ENCODE results near the gene OPHN1.

OPHN1 gene

DNA sequence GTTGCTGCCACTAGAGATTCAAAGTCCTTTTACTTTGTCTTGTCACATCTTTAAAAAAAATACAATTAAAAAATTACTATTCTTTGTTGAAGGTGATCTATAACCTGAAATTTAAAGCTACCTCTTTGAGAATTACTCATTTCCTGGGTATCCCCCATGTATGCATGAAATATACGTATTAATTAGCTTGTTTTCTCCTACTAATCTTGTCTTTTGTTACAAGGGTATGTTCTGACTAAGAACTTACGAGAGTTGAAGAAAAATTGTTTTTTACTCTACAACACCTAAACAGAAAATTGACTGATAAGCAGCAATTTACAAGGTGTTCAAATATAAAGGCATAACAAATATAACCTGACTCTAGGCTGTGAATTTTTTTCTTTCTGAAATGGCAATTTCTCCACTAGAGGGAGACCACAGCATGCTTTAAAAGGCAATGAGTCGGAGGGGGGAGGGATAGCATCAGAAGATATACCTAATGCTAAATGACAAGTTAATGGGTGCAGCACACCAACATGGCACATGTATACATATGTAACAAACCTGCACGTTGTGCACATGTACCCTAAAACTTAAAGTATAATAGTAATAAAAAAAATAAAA is 249.6 kb downstream of the OPHN1 start:
- DNase-seq (ENCODE audit: low read depth in 1 of 2, low spot score in 1 of 2), result no peak

DNA sequence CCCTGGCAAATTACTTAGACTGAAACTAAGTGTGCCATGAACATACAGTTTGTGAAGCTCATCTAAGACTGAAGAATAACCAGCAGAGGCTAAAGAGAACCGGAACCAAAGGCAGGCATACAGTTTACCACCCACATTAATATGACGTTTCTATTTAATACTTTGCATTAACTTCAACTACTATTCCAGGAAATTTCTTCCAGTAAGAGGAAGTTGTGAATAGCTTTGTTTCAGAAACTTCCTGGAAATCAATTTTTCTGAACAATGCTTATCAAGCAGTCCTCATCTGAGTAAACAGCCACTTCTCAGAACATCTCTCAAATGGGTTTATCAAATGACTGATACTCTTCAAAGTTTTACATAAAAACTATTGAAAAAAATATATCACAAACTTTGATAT is 252.7 kb downstream of the OPHN1 start:
- no peak for DNase-seq (ENCODE audit: low read depth in 1 of 2, low spot score in 1 of 2)

DNA sequence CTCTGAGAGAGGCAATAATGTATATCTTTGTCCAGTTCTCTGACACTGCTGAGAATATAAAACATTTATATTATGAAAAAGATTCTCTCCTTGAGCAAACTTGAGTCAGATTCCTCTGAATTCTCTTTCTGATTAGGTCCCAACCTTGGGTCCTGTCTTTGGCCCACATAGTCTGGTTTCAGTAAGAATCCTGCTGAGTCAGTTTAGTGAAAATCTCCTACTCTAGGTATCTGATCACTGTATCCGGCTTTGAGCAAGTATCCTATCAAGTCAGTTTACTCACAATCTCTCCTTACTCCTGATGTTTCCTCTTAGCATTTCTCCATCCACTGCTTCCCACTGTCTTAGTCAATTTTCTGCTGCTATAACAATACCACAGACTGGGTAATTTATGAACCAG is 253.9 kb downstream of the OPHN1 start:
- no peak for DNase-seq (ENCODE audit: low read depth in 1 of 2, low spot score in 1 of 2)

DNA sequence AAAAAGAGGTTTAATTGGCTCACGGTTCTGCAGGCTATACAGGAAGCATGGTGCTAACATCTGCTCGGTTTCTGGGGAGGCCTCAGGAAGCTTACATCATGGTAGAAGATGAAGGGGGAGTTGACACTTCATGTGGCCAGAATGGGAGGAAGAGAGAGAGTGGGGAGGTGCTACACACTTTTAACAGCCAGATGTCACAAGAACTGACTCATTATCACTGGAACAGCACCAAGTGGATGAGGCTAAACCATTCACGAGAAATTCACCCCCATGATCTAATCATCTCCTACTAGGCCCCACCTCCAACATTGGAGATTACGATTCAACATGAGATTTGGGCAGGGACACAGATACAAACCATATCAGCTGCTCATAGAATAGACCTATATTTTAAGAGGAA is 255.8 kb downstream of the OPHN1 start:
- DNase-seq (ENCODE audit: low read depth in 1 of 2, low spot score in 1 of 2), result no peak

DNA sequence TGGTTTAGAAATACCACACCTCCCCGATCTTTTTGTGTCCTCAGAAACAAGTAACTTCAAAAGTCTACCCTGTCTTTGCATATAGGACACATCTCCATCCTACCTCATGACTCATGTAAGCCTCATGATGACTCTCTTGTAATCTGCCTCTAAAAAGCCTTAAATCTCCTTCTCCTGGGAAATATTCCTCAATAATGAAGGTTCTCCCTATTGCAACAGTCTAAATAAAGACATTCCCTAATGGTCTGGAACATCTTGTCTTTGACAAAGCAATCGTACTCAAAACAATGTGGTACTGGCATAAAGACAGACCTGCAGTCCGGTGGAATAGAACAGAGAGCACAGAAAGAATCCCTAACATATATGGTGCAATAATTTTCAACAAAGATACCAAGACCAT is 257.7 kb downstream of the OPHN1 start:
- DNase-seq (ENCODE audit: low read depth in 1 of 2, low spot score in 1 of 2), result no peak

DNA sequence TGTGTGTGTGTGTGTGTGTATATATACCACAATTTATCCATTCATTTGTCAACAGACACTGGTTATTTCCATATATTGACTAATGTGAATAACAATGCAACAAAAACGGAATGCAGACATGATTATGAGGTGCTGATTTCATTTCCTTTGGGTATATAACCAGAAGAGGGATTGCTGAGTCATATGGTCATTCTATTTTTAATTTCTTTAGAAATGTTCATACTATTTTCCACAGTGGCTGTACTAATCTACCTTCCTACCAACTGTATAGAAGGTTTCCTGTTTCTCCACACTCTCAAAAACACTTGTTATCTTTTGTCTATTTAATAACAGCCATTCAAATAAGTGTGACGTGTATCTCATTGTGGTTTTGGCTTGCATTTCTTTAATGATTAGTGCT is 269.9 kb downstream of the OPHN1 start:
- DNase-seq (ENCODE audit: low read depth in 1 of 2, low spot score in 1 of 2), result no peak

DNA sequence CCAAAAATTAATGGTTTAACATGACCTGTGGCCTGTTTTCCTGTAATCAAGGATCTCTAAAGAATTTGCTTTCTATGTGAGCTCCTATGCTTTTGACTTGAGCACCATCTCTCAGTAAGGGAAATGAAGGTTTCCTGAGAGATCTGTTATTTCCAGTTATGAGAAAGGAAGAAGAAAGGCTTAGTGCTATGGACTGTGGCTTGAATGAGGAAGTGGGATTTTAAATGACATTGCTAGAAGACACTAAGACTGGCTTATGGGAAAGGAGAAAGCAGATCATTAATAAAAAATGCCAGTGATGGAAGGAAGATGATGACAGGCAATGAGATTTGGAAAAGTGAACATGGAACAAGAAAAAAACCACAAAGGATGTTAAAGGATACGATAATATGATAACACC is 285.4 kb downstream of the OPHN1 start:
- DNase-seq (ENCODE audit: low read depth in 1 of 2, low spot score in 1 of 2), result no peak

DNA sequence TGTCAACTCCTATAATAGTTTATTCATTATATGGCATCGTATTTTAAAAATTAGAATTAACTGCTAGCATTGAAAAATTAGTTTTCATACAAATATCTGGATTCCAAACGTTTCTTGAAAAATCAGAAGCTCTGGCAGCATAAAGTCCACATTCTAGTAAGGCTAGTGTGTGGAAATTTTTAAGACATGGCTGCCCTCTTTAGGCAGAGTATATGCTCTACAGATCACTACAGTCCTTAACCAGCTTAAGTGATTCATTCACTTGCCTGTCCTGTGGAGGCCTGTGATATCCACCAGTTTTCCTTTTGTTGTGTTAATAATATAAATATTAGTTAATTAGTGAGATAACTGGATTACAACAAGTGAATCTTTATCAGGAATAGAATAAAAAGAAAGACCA is 287.2 kb downstream of the OPHN1 start:
- DNase-seq (ENCODE audit: low read depth in 1 of 2, low spot score in 1 of 2), result no peak

DNA sequence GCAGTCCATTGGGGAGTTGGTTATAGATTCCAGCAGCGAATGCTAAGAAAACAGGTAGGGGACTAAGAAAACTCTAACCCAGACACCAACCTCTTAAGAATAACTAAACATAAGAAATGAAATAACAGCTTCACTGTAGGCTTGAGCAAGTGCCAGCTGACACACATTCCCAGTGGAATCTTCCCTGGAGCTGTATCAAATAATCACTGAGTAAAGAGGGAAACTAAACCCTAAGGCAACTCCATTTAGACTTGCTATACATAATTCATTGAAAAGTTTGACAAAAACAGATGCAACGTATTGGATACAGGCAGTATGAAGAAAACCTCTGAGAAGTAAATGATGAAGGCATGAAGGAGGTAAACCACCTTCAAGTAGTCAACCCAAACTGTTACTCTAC is 293.5 kb downstream of the OPHN1 start:
- no peak for DNase-seq (ENCODE audit: low read depth in 1 of 2, low spot score in 1 of 2)

DNA sequence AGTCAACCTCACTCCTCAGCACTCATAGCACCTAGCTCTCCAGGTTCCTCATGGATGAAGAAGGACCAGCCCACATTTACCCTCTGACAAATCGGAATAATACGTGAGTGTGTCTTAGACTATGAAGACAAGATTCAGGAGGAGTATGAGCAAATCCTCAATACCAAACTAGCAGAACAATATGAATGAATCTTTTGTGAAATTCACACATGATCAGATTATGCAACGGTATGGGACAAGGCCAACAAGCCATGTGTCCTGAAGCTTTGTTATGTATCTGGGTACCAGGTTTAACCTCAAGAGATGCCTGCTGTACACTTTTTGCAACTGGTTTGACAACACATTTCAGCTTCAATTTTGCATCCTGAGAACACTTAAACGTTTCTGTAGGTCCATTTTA is 300.1 kb downstream of the OPHN1 start:
- DNase-seq (ENCODE audit: low read depth in 1 of 2, low spot score in 1 of 2), result no peak

DNA sequence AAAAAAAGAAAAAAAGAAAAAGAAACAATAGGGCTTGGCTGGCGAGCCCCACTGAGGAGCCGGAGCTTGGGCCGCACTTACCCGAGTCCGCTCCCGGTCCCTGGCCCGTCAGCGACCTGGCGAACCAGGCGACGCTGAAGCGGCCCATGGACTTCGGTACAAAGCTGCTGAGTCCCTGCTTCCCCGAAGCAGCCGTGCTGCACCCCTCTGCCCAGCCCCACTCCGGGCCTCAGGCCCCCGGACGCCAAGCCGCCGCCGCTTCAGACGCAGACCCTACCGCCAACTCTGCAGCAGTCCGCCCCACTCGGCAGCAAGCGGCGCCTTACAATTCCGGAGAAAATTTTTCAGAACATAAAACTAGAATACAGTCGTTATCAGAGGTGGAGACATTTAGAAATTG is 300.5 kb downstream of the OPHN1 start:
- no peak for DNase-seq (ENCODE audit: low read depth in 1 of 2, low spot score in 1 of 2)

DNA sequence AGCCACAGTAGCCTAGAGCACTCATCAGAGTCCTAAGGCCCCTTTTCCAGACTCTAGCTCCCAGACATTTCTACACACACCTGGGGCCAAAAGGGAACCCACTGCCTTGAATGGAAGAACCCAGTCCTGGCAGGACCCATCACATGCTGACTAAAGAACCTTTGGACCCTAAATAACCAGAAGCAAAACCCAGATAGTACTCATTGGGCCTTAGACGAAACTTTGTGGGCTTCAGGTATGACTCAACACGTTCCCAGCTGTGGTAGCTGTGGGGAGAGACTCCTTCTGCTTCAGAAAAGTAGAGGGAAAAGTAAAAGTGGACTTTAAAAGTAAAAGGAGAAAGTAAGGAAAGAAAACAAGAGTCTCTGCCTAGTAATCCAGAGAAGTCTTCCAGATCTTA is 311.5 kb downstream of the OPHN1 start:
- no peak for DNase-seq (ENCODE audit: low read depth in 1 of 2, low spot score in 1 of 2)

DNA sequence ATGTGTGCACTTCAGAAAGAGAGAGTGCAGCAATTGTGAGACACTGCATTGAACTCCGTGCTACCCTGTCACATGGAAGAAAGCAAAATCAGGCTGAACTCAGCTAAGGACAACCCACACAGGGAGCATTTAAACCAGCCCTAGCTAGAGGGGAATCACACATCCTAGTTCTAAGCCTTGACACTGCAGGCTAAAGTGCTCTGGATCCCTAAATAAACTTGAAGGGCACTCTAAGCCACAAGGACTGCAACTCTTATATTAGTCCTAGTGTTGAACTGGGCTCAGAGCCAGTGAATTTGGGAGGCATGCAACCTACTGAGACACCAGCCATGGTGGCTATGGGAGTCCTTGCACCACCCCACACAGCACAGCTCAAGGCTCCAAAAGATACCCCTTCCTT is 311.9 kb downstream of the OPHN1 start:
- DNase-seq (ENCODE audit: low read depth in 1 of 2, low spot score in 1 of 2), result no peak

DNA sequence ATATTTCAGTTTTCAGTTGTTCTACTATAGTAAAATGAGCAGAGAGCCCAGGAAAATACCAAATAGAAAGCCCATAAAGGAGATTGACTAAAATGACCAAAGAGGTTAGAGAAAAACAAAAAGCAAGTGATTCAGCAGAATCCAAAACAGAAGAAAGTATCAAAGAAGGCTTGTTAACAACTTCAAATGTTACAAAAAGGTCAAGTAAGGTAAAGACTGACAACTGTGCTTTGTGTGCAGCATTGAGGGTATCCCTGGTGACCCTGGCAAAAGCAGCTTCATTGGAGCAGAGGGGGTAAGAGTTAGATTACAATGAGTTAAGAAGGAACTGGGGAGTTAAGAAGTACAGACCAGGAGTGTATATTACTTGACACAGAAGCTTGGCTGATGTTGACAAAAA is 317.9 kb downstream of the OPHN1 start:
- no peak for DNase-seq (ENCODE audit: low read depth in 1 of 2, low spot score in 1 of 2)

DNA sequence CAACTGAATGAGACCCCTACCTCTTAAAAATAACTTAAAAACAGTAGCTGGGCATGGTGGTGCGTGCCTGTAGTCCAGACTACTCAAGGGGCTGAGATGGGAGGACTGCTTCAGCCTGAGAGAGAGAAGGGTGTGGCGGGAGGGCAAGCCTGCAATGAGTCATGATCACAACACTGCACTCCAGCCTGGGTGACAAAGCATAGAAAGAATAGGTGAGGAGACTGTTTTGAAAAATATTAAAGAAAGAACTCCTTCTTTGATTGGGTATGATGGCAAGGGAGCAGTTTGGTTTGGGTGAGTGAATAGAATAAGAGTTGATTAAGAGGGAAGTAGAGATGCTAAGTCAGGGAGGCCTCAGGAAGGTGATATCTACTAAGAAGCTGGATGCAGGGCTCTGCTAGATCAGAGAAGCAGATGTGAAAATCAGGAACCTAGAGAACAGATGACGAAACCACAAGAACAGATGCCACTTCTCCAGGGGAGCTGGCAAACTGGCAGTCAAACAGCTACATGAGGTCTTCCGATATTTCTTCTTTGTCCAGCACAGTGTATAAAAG is 318.6 kb downstream of the OPHN1 start:
- no peak for DNase-seq (ENCODE audit: low read depth in 1 of 2, low spot score in 1 of 2)

DNA sequence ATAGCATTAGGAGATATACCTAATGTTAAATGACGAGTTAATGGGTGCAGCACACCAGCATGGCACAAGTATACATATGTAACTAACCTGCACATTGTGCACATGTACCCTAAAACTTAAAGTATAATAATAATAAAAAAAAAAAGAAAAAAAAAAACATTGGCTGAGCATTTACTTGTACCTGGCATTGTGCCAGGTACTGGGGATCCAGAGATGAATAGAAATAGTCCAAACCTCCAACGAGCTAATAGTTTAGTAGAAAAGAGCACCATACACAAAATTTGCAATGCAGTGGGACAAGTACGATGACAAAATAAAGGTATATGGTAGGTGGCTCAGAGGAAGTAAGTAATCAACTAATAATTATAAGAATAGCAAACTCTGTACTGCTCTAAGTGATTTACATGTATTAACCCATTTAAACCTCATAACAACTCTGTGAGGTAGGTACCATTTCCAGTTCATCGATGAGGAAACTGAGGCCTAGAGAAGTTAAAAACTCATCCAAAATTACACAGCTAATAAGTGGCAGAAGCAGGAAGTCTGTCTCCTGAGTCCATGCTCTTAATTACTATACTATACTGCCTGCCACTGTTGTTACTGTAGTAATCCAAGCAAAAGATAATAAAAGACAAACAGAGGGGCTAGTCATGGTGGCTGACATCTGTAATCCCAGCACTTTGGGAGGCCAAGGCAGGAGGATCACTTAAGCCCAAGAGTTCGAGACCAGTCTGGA is 319.3 kb downstream of the OPHN1 start:
- DNase-seq (ENCODE audit: low read depth in 1 of 2, low spot score in 1 of 2), result no peak

DNA sequence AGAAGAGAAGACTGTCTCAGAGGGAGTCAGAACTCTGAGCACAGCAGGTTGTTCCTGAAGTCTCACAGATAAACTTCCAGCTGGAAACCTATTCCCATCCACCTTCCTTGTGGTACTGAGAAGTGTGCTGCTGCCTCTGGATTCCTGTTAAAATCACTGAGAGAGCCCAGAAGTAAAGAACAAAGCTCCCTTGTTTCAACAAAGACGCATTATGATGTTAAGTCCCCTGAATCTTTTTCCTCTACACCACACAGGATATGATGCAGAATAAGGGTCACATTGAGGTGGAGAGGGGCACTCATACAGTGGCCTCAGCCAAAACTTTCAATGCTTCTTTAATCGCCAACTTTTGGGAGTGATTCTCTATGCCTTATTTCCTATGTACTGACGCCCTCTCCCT is 321.0 kb downstream of the OPHN1 start:
- no peak for DNase-seq (ENCODE audit: low read depth in 1 of 2, low spot score in 1 of 2)

DNA sequence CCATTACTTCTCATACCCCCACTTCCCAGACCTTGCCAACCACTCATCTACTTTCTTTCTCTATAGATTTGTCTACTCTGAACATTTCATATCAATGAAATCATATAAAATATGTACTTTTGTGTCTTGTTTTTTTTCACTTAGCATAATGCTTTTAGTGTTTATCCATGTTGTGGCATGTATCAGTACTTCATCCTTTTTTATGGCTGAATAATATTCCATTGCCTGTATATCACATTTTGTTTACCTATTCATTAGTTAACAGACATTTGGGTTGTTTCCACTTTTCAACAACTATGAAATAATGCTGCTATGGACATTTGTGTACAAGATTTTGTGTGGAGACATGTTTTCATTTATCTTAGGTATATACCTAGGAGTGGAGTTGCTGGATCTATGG is 324.1 kb downstream of the OPHN1 start:
- no peak for DNase-seq (ENCODE audit: low read depth in 1 of 2, low spot score in 1 of 2)

DNA sequence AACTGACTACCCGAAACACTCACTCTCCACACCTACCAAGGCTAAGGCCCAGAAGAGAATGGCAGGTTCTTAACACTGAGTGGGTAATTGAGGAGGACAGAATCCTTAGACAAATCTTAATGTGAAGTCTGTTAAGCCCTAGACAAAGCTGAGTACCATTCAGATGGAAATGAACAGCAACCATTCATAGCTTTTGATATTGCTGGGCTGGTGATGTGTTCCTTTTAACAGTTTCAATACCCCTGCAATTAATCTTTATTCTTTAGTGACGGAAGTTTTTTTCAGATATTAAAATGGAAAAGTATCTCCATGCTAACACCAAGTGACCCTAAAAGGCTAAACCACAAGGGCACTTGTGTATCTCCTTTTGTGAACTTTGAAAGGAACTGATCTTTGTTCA is 334.9 kb downstream of the OPHN1 start:
- DNase-seq (ENCODE audit: low read depth in 1 of 2, low spot score in 1 of 2), result no peak

DNA sequence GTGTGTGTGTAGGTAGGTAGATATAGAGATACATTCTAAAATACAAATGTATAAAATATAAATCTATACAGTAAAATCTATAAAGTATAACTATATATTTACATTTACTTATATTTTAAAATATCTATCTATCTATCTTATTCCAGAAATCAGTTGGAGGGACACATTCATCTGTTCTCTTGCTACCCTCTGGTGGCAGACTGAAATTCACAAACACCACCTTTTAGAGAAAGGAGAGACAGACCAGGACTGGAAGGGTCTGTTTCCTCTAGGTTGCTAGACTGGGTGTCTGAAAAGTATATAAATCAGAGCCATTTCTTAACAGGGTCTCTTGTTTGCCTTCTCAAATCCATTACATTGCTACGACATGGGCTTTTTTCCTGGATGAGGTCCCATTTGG is 343.0 kb downstream of the OPHN1 start:
- DNase-seq (ENCODE audit: low read depth in 1 of 2, low spot score in 1 of 2), result no peak

DNA sequence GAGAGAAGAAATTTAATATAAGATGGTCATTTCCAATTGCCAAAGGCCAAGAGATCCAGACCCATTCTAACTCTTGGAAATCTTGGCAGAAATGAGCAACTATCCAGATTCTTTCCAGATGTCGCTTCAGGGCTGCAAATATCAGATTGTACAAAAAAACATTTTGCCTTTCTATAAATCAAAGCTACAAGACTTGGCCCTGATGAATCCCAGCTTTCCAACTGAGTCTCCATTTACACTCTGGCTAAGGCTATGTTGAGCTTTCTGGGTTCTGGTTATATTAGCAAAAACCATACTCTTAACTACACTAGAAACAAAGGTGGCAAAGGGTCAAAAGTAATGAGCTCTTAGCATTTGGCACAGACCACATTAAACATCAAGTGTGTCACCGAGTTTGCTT is 345.8 kb downstream of the OPHN1 start:
- DNase-seq (ENCODE audit: low read depth in 1 of 2, low spot score in 1 of 2), result no peak

DNA sequence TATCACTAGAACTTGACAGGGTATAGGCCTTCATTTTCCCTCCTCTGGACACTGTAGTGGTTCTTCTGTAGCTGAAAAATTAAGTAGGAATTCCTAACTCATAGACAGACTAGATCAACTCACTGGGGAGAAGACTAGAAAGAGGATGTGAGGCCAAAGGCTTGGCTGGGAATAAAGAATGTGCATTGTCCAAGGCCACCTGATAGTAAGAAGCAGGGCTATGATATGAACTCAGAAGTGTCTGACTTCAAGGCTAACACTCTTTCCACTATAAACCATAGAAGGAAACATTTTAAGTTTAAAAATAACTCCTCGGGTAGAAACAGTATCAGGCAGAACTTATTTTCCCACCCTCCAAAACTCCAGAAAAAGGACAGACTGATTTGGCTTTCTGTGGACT is 346.6 kb downstream of the OPHN1 start:
- no peak for DNase-seq (ENCODE audit: low read depth in 1 of 2, low spot score in 1 of 2)

DNA sequence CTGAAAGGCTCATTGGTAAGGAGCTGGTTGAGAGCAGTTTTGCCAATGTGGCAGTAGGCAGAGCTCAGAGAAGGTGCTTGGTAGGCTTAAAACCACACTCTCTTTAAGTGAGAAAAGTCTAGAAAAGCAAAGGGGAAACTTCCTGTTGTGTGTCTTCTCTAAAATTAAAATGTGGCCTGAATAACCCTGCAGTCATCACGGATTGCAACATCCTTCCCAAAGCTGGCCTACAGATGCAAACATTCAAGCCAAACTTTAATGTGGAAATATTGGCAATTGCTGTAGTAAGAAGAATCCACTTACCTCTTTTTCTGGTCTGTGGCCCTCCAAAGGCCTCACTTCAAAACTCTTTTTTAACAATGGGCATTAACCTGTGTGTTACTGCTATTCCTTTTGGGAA is 348.5 kb downstream of the OPHN1 start:
- DNase-seq (ENCODE audit: low read depth in 1 of 2, low spot score in 1 of 2), result no peak
